ENCODE data around the gene ARF1.

DNA sequence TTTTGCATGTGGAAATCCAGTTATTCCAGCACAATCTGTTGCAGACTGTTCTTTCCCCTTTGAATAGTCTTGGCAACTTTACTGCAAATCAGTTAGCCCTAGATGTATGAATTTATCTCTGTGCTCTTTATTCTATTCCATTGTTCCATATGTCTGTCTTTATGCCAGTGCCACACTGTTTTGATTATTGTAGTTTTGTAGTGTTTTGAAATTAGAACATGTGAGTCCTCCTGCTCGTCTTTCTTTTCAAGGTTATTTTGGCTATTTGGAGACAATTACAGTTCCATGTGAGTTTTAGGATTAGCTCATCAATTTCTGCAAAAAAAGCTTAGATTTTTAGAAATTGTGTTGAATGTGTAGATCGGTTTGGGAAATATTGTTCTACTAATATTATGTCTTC is 49.1 kb upstream of the ARF1 start:
- TF ChIP-seq, protein P1, sequence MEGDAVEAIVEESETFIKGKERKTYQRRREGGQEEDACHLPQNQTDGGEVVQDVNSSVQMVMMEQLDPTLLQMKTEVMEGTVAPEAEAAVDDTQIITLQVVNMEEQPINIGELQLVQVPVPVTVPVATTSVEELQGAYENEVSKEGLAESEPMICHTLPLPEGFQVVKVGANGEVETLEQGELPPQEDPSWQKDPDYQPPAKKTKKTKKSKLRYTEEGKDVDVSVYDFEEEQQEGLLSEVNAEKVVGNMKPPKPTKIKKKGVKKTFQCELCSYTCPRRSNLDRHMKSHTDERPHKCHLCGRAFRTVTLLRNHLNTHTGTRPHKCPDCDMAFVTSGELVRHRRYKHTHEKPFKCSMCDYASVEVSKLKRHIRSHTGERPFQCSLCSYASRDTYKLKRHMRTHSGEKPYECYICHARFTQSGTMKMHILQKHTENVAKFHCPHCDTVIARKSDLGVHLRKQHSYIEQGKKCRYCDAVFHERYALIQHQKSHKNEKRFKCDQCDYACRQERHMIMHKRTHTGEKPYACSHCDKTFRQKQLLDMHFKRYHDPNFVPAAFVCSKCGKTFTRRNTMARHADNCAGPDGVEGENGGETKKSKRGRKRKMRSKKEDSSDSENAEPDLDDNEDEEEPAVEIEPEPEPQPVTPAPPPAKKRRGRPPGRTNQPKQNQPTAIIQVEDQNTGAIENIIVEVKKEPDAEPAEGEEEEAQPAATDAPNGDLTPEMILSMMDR (IDR thresholded peaks at IDR 0.05; ENCODE audit: low read depth, low read length): no peak
- TF ChIP-seq POLR2A (IDR thresholded peaks at IDR 0.05; ENCODE audit: extremely low read depth, insufficient read length): no peak
- TF ChIP-seq, protein P2, sequence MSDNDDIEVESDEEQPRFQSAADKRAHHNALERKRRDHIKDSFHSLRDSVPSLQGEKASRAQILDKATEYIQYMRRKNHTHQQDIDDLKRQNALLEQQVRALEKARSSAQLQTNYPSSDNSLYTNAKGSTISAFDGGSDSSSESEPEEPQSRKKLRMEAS (IDR thresholded peaks at IDR 0.05; ENCODE audit: low read depth, low read length): no peak
- no peak for TF ChIP-seq MYC (IDR thresholded peaks at IDR 0.05; ENCODE audit: low read depth, low read length)

All from NB4 (cell line).